Measurements from ENCODE around the gene SLC35F3.

SLC35F3 gene

DNA sequence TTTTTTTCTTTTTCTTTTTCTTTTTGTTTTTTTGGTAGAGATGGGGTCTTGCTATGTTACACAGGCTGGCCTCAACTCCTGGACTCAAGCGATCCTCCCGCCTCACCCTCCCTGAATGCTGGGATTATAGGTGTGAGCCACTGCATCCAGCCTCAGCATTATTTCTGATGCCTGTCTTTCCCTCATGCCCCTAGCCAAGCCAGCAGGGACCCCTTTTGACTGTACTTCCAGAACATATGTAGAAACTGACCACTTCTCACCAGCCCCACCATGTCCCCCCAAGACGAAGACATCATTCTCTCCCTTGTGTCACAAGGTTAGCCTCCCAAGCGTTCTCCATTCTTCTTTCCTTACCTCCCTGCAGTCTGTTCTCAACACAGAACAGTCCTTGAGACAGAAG is 360.8 kb downstream of the SLC35F3 start:
- DNase-seq, result no peak

DNA sequence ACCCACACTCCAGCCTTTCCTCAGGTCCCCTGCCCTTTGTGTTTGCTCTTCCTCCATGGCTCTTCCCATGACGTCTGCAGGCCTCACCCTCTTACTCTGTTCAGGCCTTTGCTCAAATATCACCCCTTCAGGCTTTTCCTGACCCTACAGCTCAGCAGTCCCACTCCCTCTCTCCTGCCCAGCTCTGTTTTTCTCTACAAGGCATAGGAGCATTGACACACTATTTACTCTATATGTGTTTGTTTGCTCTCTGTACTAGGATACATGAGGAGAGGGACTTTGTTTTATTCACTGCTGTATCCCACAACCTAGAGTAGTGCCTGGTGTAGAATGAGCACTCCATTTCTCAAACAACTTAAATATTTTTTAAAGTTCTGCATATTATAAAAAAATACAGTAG is 361.4 kb downstream of the SLC35F3 start:
- DNase-seq, result no peak

DNA sequence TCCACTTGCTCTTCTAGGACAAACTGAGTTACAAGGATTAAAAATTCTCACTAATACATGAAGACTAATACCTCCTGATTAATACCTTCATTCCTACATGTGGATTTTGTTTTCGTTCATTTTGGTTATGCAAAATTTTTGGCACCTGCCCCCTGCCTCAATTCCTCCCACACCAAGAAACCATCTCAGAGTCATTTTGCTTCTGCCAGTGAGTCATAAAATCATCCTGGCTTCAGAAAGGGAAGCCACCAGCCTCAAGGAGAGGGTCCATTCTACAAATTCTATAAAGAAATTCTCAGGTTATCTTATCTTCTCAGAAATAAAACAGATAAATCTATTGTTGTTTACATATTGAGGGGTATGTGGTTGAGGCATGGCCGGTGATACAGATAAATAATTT is 365.6 kb downstream of the SLC35F3 start:
- no peak for DNase-seq

DNA sequence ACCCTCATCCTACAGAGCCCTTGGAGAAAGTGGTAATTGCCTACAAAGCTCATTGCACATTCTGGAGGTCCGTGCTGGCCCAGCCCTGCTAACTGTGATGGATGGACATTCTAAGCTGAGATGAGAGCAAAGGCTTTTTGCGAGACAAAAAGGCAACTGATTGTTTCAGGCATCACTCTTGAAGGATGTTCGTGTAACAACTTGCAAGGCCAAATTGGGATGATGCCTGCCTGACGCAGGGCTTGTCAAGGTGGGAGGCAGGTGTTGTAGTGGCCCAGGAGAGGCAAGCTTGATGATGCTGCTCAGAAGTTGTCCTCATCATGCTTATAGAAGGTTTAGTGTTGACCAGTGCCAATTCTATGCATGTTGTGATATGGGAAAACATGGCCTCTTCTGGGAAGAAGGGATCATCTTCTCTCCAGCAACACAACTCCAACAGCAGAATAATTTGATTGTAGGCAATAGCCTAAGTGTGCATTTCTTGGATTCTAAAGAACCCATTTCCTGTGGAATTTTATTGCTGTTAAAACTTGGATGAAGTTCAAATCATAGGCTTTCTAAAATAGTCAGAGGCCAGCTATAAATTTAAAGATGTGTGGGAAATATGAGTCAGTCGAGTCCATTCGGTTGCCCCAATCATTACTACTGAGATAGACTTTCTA is 366.2 kb downstream of the SLC35F3 start:
- no peak for DNase-seq

DNA sequence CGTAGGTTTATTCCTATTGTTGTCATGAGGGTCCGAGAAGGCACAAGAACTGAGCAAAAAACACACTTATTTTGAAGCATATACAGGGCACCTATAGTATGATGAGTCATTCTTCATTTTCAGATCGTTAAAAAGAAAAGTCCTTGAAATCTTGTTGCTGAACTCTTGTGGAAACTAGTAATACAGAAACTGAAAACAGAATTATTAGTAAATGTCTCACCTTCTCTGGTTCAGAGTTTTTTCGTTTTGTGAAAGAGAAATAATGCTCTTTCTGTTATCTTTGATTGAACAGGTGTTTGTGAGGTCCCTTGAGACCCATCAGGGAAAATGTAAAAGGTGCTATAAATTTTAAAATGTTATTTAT is 366.7 kb downstream of the SLC35F3 start:
- no peak for DNase-seq

DNA sequence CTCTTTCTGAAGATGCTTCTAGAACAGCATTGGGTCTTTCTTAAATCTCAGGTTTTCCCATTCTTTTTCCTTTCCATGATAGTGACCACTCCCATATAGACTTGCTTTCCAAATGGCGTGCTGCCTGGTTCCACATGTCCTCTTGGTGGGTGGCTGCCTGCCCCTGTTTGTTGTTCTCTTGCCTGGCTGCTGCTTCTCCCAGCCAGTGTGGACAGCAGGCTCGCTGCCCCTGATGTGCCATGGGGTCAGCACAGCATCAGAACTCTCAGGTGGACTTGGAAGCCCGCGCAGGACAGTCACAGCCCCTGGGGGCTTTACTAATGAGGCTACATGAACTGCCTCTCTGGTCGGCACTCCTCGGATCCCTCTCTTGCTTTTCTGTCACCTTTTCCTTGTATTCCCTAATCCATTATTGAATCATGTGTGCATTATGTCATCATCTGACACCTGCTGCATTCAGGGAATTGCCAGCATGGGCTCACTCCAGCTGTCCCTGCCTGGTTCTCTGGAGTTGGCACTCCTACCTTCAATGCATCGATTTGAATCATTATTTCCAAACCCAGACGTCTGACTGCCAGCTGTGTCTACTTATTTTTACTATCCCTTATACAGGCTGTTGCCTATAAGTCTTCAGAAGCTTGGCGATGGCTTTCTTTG is 368.3 kb downstream of the SLC35F3 start:
- DNase-seq, result peak; percentile 19

DNA sequence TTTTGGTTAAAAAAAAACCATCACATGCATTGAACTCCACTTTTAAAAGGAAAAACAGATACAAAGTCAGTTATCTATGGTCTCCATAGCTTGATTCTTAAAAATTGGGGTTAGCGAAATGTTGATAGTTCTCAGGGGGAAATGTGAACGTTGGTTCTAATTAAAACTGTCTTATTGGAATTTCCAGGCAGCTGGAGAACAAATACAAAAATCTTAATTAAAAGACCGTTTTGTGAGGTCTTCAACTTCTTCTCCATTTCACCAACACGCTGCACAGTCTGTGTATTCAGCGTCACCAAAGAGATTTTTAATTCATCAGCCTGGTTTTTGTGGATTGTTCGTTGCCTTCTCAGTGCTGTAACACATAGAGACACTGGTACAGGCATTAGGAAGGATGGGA is 369.5 kb downstream of the SLC35F3 start:
- DNase-seq, result no peak

DNA sequence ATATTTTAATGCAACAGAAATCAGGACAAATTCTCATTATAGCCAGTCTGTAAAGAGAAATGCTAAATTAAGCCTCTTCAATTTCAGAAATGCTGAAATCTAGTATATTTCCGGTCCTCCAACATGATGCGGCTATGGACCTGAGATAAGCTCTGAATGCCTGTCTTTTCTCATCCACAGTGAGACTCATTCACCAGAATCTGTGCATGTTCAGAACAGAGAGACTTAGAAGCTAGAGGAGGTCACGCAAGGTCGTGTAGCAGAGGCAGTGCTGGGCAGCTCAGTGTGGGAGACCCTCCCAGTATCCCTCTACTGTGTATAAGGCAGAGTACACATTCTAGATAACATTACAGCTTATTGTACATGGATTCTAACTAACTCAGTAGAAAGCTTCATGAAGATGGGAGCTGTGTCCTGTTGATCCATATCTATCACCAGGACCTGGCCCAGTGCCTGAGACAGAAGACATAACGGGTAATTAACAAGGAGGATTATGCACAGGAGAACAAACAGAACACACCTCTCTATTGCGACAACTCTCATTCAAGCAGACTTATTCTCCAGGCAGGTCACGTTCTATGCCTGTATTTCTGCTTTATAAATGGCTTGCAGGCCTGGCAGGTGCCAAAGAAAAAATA is 371.8 kb downstream of the SLC35F3 start:
- DNase-seq, result no peak

DNA sequence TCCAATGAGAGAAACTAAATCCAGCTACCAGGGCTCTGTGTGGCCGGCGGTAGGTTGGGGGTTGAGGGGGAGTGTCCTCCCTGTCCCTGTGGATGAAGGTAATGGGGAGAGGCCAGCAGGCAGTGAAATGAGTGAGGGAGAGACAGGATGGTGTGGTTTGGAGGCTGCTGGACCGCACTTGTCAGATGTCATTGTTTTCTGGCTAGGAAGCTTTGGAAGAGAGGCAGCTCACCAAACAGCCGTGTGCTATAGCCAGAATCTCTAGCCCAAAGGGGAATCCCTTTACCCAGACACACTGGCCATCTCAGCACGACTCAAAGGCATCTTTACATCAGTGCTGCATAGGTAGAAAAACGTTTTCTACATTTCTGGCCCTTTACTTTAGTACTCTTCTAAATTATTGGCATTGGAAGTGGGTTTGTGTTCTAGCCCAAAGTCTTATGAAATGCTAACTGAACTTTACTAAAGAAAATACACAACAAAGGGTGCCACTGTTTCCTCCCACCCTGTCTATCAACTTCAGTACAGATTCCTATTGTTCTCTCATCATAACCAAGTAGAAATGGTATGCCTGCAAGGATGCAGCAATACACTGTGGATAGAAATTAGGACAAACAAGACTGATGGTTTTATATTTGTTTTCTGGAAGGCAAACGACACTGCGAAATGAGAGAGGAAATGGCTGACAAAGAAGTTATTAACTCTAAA is 372.8 kb downstream of the SLC35F3 start:
- DNase-seq, result no peak

DNA sequence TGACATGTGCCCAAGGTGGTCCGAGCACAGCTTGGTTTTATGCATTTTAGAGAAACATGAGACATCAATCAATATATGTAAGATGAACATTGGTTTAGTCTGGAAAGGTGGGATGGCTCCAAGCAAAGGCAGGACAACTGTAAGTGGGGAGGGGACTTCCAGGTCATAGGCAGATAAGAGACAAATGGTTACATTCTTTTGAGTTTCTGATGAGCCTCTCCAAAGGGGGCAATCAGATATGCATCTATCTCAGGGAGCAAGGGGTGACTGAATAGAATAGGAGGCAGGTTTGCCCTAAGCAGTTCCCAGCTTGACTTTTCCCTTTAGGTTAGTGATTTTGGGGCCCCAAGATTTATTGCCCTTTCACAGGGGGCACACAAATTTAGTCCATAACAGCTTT is 374.5 kb downstream of the SLC35F3 start:
- no peak for DNase-seq

DNA sequence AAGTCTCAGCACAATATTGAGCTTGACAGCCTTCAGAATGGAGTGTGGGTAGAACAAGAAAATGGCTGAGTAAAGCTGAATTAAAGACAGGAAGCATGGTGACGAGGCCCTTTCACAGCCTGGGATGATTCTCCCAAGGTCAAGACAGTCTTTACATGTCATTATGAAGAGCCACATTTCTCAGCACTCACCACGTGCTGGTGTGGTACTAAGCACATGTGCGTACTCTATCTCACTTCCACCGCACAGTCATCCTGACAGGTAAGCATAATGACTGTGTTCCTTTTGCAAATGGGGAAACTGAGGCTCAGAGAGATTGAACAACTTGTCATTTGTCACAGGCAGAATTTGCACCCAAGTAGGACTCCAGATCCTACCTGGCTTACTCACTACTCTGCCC is 376.0 kb downstream of the SLC35F3 start:
- no peak for DNase-seq

DNA sequence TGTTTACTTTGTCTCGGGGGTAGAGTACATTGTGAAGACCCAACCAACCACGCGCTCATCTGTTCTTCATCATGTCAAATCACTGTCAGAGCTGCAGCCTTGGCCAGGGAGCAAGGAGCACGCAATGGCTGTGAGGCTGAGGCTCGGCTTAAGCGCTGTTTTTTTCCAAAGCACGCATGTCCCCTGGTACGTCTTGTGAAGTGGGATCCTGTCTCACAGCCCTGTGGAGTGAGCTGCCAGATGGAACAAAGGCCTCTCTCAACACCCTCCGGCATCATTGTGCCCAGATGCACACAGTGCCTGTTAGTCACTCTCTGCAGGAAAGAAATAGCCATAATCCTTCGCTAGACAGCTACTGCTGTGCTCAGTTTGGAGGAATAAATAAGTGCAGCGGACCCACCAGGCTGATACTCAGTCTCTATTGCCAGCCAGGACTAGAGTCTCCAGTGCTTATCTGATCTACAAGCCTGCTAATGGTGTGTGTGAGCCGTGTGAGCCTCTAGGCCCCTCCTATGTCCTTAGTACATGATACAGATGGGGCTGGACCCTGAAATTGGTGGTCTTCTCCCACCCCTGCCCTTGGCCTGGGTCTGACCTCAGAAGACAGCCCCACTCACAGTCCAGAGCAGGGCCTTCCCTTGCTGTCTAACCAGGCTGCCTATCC is 377.5 kb downstream of the SLC35F3 start:
- peak; percentile 89 for DNase-seq

DNA sequence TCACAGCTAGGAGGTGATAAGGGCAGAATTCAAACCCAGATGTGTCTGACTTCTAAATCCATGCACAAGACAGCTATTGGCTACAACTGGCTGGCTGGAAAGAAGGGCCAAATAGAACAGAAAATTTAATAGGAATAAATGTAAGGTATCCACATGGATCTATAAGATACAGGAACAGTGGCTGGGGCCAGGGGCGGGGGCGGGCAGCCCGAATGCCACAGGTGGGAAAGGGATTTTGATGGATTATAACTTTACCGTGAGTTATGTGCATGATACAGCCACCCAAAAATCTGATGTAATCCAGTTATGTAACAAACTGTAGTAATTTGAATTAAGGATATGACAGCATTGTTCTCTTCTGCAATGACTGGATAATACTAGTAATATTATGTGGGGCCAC is 381.7 kb downstream of the SLC35F3 start:
- DNase-seq, result no peak

DNA sequence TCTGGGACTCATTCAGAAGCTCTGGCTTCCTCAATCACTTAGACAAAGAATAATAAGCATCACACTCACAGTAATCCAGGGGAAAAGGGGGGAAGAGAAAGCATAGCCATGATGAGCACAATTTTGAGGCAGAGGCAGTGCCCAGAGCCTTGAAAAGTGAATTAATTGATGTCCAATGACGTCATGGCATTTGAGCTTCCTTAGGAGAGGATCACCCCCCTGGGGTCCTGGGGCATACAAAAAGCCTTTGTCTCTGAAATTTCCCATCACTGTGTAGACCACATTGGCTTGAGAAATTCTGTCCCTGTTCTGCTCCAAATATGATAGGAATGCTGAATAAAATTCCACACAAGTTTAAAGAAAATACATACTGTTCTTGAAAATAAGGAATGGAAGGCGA is 384.5 kb downstream of the SLC35F3 start:
- DNase-seq, result no peak

DNA sequence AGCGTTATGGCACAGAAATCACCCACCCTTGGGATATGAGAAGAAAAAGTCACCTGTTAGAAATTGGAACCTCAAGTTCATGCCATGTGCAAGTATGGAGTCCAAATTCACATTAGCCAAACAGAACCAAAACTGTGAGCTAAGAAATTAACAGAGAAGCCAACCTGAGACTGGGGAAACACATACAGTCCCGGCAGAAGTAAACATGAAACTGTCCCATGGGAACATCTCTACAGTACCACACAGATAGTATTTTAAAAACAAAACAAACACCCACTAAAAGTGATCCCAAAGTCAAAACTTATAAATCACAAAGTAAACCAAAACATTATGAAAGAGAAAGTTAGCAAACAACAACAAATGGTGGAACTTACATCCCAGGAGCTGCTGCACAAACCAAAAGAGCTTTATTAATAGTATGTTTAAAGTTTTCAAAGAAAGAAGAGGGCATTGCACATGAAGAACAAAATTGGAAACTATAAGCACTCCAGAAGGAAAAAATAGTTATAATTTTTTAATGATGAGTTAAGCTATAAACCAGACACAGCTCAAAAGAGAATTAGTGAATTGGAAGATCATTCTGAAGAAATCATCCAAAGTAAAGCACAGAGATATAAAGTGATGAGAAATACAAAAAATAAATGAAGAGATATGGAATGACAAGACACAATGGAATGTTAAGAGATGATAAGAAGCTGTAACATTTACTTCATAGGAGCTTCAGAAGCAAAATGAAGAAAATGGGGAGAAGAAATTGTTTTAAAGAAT is 385.2 kb downstream of the SLC35F3 start:
- no peak for DNase-seq

DNA sequence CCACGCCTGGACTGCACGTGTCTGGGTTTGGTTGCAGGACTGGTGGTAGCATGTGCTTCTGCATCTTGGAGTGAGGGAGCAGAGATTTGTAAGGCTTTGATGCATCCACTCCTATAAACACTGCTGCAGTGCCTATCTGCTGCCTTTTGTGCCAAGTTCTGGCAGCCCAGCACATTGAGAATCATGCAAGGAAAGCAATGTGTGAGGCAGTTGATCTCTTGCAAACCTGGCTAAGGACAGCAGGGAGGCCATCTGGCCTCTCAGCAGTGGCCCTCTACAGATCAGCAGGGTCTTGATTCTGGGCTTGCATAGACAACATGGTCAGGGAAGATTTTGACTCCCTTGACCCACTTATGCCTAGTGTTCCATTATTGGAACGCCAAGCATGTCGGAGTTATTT is 387.5 kb downstream of the SLC35F3 start:
- no peak for DNase-seq

DNA sequence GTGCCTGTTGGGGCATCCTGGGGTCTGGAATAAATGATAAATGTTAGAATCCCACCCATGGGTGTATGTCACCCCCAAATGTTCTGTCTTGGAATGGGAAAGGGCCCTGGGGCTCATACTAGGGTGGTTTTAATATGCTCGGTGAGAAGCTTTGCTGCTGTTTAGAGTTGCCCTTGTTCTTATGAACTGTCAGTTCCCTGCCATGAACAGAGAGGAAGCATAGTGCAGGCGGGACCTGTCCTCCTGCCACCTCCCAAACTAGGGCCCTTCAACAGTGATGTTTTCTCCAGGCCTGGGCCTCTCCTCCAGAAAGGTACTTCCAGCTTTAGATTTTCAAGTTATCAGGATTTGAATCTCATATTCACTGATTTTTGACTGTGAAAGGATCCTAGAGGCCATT is 388.1 kb downstream of the SLC35F3 start:
- no peak for DNase-seq

DNA sequence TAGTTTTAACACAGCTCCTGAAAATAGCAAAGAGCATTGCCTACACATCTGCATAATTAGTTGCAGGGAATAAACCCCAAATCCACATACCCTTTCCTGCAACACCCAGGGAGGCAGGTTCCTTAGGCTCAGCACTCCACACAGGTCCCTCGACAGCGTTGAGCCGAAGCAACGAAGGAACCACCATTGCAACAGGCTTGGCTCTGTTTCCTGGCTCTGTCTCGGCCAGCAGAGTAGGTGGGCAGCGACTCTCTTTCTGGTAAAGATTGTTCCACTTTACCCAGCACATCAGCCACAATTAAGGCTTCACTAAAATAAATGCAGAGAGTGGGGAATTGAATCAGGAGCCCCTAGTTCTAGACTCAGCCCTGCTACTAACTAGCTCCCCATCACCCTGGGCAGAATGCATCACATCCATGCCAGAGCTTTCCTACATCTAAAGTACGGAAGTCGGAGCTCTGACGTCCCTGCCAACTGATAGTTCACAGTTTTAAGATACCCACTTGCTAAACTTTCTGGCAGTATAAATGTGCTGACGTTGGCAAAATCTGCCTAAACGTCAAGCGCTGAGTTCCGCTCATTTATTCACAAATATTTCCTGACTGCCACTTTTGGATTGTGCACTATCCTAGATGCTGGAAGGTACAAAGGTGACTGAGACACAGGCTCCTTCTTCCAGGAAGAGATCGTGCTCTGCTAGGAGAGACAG is 389.8 kb downstream of the SLC35F3 start:
- no peak for DNase-seq

DNA sequence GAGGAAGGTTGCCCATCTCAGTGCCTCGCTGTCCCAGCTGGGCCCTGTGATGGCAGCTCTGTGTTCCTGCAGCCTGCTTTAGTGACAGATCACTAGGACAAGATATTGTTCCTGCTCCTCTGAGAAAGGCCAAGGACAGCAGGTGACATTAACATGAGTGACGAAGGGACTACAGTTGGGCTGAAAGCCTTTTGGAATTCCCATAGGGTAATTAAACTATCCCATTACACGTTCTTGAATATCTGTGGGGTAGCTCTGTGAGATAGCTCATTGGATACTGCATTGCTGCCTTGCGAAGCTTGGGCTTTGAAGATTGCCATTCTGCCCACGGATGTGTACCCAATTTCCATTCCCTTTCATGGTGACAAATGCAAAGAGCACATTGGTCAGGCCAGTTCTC is 390.6 kb downstream of the SLC35F3 start:
- DNase-seq, result no peak

DNA sequence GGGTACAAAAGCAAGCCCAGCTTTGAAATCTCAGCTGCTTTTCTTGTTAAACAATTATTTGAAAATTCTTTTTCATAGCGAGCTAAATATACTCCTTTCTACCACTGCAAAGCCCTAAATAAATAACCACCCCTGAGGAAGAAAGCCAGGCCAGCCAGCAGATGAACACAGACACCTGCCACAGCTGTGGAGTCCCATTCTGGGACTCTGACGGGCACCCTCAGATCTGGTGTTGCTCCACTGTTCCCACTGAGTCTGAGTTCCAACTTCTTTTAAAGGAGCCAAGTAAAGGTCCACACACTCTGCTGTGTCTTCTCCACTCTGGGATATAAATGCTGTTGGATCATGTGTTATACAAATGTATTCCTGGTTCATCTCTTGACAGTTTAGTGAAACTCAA is 391.1 kb downstream of the SLC35F3 start:
- no peak for DNase-seq

DNA sequence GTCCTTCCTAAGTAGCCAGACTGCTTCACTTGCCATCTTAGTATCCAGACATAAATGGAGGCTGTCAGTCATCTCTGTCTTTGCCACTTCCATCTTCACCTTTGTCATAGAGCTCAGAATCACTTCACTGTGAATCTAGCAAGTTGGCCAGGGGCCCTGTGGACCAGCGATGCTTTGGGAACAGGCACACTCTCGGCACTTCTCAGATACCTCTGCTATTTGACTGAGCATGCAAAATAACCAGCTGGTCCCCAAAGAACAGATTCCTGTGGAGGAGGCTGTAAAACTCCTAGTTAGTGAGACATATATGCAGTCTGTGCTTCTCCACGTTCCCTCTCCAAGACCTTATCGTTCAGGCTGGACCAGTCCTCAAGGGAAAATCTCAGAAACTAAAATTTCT is 392.0 kb downstream of the SLC35F3 start:
- DNase-seq, result no peak

DNA sequence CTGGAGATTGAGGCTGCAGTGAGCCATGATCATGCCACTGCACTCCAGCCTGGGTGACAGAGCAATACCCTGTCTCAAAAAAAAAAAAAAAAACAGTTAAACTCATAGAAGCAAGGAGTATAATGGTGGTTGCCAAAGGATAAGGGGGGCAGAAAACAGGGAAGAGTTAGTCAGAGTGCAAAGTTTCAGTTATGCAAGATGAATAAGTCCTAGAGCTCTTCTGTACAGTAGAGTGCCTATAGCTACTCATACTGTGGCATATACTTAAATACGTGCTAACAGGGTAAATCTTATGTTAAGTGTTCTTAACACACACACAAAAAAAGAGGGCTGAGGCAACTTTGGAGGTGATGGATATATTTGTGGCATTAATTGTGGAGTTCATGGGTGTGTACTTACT is 393.2 kb downstream of the SLC35F3 start:
- no peak for DNase-seq
